HK-2 (cell line): ENCODE measurements around the gene TPD52L2.
A peak's percentile ranks its signal among the peaks of the same experiment; 100 is the strongest.

Source experiments
- DNase-seq: peaks from one replicate; pipeline ENCODE4 v3.0.0-alpha.2; 2018; ENCODE audit not compliant: unreplicated experiment

TPD52L2 gene

GRCh38 chr20:63864978-63865640, at the start of gene TPD52L2:
Gene TPD52L2, plus strand, starts transcription at chr20:63865270. Its CDS starts 96 bp downstream, at chr20:63865366.
- DNase-seq = peak; percentile 100

GRCh38 chr20:63815615-63816253, 49.3 kb upstream of the TPD52L2 start:
- no peak for DNase-seq

- no peak for DNase-seq
These were observed 45.7 kb upstream of the TPD52L2 start for GRCh38 chr20:63819224-63819921.

- DNase-seq = no peak
These were observed 43.3 kb upstream of the TPD52L2 start for GRCh38 chr20:63821811-63822210.

- no peak for DNase-seq
These were observed 42.8 kb upstream of the TPD52L2 start for GRCh38 chr20:63822276-63822696.

- DNase-seq = no peak
These were observed 41.3 kb upstream of the TPD52L2 start for GRCh38 chr20:63823691-63824311.

GRCh38 chr20:63825331-63826118, 39.5 kb upstream of the TPD52L2 start:
- DNase-seq = no peak

- no peak for DNase-seq
These were observed 38.3 kb upstream of the TPD52L2 start for GRCh38 chr20:63826753-63827152.

GRCh38 chr20:63828124-63828523, 36.9 kb upstream of the TPD52L2 start:
- DNase-seq = no peak

- DNase-seq = no peak
These were observed 36.5 kb upstream of the TPD52L2 start for GRCh38 chr20:63828545-63828944.

- DNase-seq = no peak
These were observed 36.1 kb upstream of the TPD52L2 start for GRCh38 chr20:63828951-63829350.

- no peak for DNase-seq
These were observed 35.5 kb upstream of the TPD52L2 start for GRCh38 chr20:63829603-63829944.

- DNase-seq = no peak
These were observed 34.9 kb upstream of the TPD52L2 start for GRCh38 chr20:63829945-63830835.

GRCh38 chr20:63830841-63831588, 34.1 kb upstream of the TPD52L2 start, which contains the start of gene ZBTB46:
Gene ZBTB46, minus strand, starts transcription at chr20:63831264. Its CDS starts 40,507 bp downstream, at chr20:63790757.
- DNase-seq = peak; percentile 55

- no peak for DNase-seq
These were observed 33.5 kb upstream of the TPD52L2 start for GRCh38 chr20:63831646-63831992.

GRCh38 chr20:63831993-63832686, 32.9 kb upstream of the TPD52L2 start:
- no peak for DNase-seq

- DNase-seq = no peak
These were observed 31.1 kb upstream of the TPD52L2 start for GRCh38 chr20:63833776-63834490.

- DNase-seq = no peak
These were observed 30.6 kb upstream of the TPD52L2 start for GRCh38 chr20:63834491-63834880.
